Astrocyte of the cerebellum (primary cell): ENCODE measurements around the gene SARS2.

Experiments
- DNase-seq: peaks from one replicate; pipeline ENCODE4 v3.0.0-alpha.2; 2011; ENCODE audit warnings: low read depth
- H3K4me3 ChIP-seq: 2 replicates; pipeline ENCODE4 v1.5.1; 2011; ENCODE audit warnings: mild to moderate bottlenecking, low read depth, low read length, moderate library complexity
- in situ Hi-C: cut with HindIII; loops from 2 replicates; pipeline ENCODE4 v1.10.0; 2017; ENCODE audit warnings: low sequenced_read_pairs
- TF ChIP-seq, protein P1 (sequence below): IDR thresholded peaks from 2 replicates; pipeline ENCODE4 v1.5.1; 2012; ENCODE audit warnings: low read length, low read depth, moderate library complexity, mild to moderate bottlenecking; ENCODE audit errors: missing control alignments

The SARS2 gene

DNA sequence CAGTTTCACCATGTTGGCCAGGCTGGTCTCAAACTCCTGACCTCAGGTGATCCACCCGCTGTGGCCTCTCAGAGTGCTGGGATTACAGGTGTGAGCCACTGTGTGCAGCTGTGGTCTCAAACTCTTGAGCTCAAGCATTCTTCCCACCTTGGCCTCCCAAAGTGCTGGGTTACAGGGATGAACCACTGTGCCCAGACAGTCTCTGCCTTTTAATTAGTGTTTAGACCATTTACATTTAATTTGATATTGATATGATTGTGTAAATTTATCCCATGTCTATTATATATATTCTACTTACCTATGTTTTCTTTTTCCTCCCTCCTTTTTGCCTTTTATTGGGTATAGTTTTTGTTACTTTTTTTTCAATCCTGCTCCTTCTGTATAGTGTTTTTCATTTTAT is 28.9 kb downstream of the SARS2 start:
- TF ChIP-seq, protein P1, sequence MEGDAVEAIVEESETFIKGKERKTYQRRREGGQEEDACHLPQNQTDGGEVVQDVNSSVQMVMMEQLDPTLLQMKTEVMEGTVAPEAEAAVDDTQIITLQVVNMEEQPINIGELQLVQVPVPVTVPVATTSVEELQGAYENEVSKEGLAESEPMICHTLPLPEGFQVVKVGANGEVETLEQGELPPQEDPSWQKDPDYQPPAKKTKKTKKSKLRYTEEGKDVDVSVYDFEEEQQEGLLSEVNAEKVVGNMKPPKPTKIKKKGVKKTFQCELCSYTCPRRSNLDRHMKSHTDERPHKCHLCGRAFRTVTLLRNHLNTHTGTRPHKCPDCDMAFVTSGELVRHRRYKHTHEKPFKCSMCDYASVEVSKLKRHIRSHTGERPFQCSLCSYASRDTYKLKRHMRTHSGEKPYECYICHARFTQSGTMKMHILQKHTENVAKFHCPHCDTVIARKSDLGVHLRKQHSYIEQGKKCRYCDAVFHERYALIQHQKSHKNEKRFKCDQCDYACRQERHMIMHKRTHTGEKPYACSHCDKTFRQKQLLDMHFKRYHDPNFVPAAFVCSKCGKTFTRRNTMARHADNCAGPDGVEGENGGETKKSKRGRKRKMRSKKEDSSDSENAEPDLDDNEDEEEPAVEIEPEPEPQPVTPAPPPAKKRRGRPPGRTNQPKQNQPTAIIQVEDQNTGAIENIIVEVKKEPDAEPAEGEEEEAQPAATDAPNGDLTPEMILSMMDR = no peak
- no peak for DNase-seq
- no peak overlapping the region for H3K4me3 ChIP-seq
- in situ Hi-C loops = no loop called here

DNA sequence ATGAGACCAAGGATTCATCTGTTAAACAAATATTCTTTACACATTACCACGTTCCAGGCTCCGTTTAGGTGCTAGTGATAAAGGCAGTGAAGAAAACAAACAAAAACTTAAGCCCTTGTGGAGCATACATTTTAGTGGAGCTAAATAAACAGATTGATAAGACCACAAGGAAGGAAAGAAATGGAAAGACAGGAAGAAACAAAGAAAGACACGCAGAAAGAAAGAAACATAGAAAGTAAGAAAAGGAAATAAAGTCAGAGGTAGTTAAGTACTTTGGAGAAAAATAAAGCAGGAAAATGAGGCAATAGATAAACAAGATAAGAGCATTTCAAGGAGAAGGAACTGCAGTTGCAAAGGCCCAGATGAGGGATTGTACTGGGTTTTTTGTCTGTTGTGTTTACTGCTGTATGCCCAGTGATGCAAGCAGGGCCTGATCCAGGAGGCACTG is 29.8 kb downstream of the SARS2 start:
- in situ Hi-C loops = no loop called here
- TF ChIP-seq, protein P1 = no peak
- no peak for DNase-seq
- H3K4me3 ChIP-seq = peak overlapping the region; percentile 75

DNA sequence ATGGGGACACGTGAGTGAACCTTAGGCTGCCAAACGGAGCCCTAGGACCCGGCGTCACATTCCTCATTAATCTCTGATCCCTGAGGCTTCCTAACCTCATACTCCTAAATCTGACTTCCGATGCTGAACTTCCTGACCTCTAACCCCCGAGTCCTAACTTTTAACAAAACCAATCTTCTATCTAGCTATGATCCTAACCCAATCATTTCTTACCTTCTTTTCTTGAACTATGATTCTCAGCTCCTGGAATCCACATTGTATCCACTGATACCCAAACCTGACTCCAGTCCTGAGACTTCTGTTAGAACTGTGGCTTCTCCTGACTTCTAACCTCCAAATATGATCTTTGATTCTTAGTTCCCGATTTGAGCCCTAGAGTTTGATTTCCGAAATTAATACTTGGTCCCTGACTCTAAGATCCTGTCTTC is 30.3 kb downstream of the SARS2 start:
- peak overlapping the region; percentile 75 for H3K4me3 ChIP-seq
- in situ Hi-C loops = no loop called here
- TF ChIP-seq, protein P1 = no peak
- DNase-seq = no peak

DNA sequence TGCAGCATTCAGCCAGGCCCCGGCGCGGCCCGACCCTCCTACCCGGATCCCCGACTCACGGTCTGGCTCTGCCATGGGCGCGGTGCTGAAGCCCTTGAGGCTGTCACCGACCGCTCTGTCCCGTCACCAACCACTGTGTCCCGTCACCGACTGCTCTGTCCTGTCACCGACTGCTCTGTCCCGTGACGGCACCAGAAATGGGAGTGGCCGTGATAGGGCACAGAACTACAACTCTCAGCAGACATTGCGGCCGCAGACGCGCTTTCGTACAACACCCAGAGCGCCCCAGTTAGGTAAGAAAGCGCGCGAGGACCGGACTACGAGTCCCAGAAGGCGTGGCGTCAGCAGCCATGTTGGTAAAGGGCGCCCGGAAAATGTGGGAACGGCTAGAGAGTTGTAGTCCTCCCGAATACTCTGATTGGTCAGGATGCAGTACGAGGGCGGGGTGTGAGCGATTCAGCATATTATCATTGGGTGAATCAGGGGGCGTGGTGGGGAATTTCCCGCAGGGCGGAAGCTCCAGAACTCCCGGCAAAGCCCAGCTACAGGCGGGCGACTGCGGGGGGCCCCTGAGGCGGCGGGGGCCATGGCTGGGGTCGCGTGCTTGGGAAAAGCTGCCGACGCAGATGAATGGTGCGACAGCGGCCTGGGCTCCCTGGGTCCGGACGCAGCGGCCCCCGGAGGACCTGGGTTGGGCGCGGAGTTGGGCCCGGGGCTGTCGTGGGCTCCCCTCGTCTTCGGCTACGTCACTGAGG is 30.9 kb downstream of the SARS2 start, which contains the start of the genes NFKBIB and SIRT2:
Gene NFKBIB (plus strand): TSS at position 523 of the 755 bp plus-strand sequence. CDS start 64 bp downstream, at position 587.
Gene SIRT2 (minus strand): TSS at position 172 of the 755 bp plus-strand sequence. CDS start 97 bp downstream, at position 75.
- TF ChIP-seq, protein P1 = no peak
- peak within 1 kb of the TSS; percentile 75 for H3K4me3 ChIP-seq
- in situ Hi-C loops = no loop called here
- DNase-seq = peak; percentile 99

DNA sequence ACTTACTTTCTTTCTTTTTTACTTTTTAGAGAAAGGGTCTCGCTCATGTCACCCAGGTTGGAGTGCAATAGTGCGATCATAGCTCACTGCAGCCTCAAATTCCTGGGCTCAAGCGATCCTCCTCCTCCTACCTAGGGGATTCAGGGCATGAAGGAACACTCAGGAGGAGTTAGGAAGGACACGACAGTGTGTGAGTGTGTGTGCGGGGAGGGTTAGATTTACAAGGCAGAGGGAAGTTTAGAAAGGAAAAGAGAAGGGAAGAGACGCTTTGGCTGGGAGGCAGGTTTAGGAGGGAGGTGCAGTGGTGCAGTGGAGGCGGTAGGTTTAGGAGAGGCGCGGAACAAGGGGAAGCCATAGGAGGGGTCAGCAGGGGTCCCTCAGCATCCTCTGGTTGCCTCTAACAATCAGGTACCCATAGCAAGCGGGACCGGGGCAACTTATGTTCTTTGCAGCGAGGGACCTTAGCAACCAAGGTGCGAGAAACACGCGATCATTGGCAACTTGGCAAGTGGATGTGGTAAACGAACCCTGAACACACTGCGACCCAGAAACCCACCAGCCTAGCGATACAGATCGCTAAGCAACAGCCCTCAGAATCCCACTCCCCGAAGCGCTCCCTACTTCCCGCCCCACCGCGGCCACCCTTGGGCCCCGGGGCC is 31.6 kb downstream of the SARS2 start:
- peak overlapping the region; percentile 75 for H3K4me3 ChIP-seq
- TF ChIP-seq, protein P1 = no peak
- in situ Hi-C loops = no loop called here
- no peak for DNase-seq

DNA sequence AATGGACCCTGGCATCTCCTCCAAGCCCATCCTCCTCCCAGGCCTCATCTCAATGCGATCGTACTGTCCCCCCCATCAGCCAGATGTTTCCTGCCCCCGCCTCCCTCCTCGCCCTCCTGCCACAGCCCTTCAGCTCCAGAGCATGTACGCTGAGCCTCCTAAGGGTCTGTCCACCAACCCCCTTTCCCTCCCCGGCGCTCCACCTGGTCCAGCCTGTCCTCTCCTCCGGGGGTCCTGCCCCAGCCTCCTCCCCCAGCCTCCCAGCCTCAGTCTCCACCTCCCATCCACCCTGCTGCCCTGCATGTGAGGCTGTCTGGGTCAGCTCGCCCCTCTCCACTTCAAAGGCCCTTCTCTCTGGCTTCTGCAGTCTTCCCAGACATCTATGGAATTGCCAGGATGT is 35.6 kb downstream of the SARS2 start:
- in situ Hi-C loops = no loop called here
- TF ChIP-seq, protein P1 = no peak
- no peak overlapping the region for H3K4me3 ChIP-seq
- no peak for DNase-seq
